ENCODE data around the gene NOP14. TPM values are rescaled to one million over a fixed set of nuclear protein-coding genes. Genes with fewer than 3 reads are reported as not detected.
"Not testable (repeated sequence)": the region's sequence is repeated elsewhere in the genome, so short reads cannot be mapped to it uniquely, and the experiment has no call there.

Gene NOP14
- total and polyA plus RNA-seq, 9 donors = 13.6 to 39.7 (median 28.3) TPM

- Histone ChIP-seq H3K27me3 (no peaks in the 10 kb centered on the region), H3K9me3 (no peaks in the 10 kb centered on the region), H3K36me3 (no peaks in the 10 kb centered on the region), H3K4me3 (no peak overlapping the region), H3K4me1 (ENCODE audit: insufficient read depth) (no peaks in the 10 kb centered on the region), H3K27ac (no peak overlapping the region)
- peak in 2 of 5 donors; percentile 11 to 36 for DNase-seq
- intact Hi-C loops (cut with DNase I) = no loop called here
- WGBS, 3 donors = 68 to 79% (median 69%) methylated on average over 7 of the region's 7 CpGs
- TF ChIP-seq, protein P1, sequence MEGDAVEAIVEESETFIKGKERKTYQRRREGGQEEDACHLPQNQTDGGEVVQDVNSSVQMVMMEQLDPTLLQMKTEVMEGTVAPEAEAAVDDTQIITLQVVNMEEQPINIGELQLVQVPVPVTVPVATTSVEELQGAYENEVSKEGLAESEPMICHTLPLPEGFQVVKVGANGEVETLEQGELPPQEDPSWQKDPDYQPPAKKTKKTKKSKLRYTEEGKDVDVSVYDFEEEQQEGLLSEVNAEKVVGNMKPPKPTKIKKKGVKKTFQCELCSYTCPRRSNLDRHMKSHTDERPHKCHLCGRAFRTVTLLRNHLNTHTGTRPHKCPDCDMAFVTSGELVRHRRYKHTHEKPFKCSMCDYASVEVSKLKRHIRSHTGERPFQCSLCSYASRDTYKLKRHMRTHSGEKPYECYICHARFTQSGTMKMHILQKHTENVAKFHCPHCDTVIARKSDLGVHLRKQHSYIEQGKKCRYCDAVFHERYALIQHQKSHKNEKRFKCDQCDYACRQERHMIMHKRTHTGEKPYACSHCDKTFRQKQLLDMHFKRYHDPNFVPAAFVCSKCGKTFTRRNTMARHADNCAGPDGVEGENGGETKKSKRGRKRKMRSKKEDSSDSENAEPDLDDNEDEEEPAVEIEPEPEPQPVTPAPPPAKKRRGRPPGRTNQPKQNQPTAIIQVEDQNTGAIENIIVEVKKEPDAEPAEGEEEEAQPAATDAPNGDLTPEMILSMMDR (IDR thresholded peaks at IDR 0.05) = no peak
- TF ChIP-seq POLR2A (IDR thresholded peaks at IDR 0.05) (no peak), EP300 (IDR thresholded peaks at IDR 0.05) (no peak)
Observed at GRCh38 chr4:2924765-2925301, 38.4 kb downstream of the NOP14 start.

GRCh38 chr4:2924286-2924685, 38.9 kb downstream of the NOP14 start:
- whole genome bisulfite sequencing, 3 donors = 84 to 90% (median 87%) methylated on average over 8 of the region's 8 CpGs
- H3K4me1 ChIP-seq (ENCODE audit: insufficient read depth) = no peaks in the 10 kb centered on the region
- TF ChIP-seq EP300 (IDR thresholded peaks at IDR 0.05) = no peak
- no peak for TF ChIP-seq POLR2A (IDR thresholded peaks at IDR 0.05)
- TF ChIP-seq, protein P1 (IDR thresholded peaks at IDR 0.05) = no peak
- no peak overlapping the region for H3K27ac ChIP-seq
- H3K9me3 ChIP-seq = no peaks in the 10 kb centered on the region
- H3K4me3 ChIP-seq = no peak overlapping the region
- intact Hi-C loops (cut with DNase I) = no loop called here
- no peaks in the 10 kb centered on the region for H3K36me3 ChIP-seq
- peak in 2 of 5 donors; percentile 7 to 24 for DNase-seq
- H3K27me3 ChIP-seq = no peaks in the 10 kb centered on the region

DNA sequence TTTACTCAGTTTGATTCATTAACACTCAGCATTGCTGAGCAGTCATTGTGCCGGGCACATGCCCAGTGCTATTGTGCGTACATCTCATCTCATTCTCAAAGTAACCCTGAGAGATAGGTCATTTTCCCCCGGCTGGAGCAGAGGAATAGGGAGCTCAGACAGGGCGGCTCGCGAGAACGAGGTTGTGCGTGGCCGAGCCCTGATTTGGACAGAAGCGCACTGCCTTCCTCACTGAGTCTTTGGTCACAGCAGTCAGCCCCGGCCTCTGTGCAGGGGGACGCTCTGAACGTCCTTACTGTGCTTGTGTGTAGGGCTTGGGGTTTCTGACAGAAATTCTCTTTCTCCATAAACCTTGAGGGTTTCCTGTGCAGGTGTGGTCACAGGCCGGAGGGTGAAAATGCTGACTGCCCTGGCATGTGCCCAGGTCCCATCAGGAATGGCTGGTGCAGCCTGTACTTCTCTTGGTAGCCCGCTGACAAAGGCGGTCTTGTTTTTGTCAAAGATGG, 39.5 kb downstream of the NOP14 start:
- no peak for TF ChIP-seq POLR2A (IDR thresholded peaks at IDR 0.05)
- no peak for TF ChIP-seq EP300 (IDR thresholded peaks at IDR 0.05)
- TF ChIP-seq, protein P1 (IDR thresholded peaks at IDR 0.05) = no peak
- Histone ChIP-seq H3K27ac (no peak overlapping the region), H3K36me3 (no peaks in the 10 kb centered on the region), H3K27me3 (no peaks in the 10 kb centered on the region), H3K9me3 (no peaks in the 10 kb centered on the region), H3K4me1 (ENCODE audit: insufficient read depth) (no peaks in the 10 kb centered on the region), H3K4me3 (no peak overlapping the region)
- DNase-seq = peak in 2 of 5 donors; percentile 9 to 25
- 90 to 92% (median 90%) methylated on average over 16 of the region's 16 CpGs for WGBS, 3 donors
- intact Hi-C loops (cut with DNase I) = no loop called here

DNA sequence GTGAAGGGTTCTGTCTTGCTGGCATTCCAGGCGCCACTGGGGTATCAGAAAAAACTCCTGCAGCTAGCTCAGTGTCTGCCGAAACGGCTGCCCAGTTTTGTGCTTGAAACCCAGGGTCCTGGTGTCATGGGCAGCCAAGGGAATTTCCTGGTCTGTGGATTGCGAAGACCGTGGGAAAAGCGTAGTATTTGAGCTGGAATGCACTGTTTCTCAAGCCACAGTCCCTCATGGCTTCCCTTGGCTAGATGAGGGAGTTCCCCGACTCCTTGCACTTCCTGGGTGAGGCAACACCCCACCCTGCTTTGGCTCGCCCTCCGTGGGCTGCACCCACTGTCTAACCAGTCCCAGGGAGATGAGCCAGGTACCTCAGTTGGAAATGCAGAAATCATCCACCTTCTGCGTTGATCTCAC, 40.1 kb downstream of the NOP14 start:
- H3K4me1 ChIP-seq (ENCODE audit: insufficient read depth) = no peaks in the 10 kb centered on the region
- H3K27me3 ChIP-seq = no peaks in the 10 kb centered on the region
- H3K36me3 ChIP-seq = no peaks in the 10 kb centered on the region
- no peaks in the 10 kb centered on the region for H3K9me3 ChIP-seq
- DNase-seq = peak in 1 of 5 donors; percentile 16
- H3K4me3 ChIP-seq = no peak overlapping the region
- WGBS, 3 donors = 84 to 87% (median 84%) methylated on average over 10 of the region's 10 CpGs
- intact Hi-C loops (cut with DNase I) = no loop called here
- H3K27ac ChIP-seq = no peak overlapping the region
- TF ChIP-seq, protein P1 (IDR thresholded peaks at IDR 0.05) = no peak
- no peak for TF ChIP-seq EP300 (IDR thresholded peaks at IDR 0.05)
- no peak for TF ChIP-seq POLR2A (IDR thresholded peaks at IDR 0.05)

- H3K27ac ChIP-seq; H3K36me3 ChIP-seq; H3K4me1 ChIP-seq (ENCODE audit: insufficient read depth); H3K9me3 ChIP-seq; H3K4me3 ChIP-seq; H3K27me3 ChIP-seq; intact Hi-C loops (cut with DNase I): not testable (repeated sequence)
- 59 to 69% (median 60%) methylated on average over 7 of the region's 7 CpGs for WGBS, 3 donors
- DNase-seq = peak in 1 of 5 donors; percentile 16
Observed at GRCh38 chr4:2922453-2923101, 40.6 kb downstream of the NOP14 start.

DNA sequence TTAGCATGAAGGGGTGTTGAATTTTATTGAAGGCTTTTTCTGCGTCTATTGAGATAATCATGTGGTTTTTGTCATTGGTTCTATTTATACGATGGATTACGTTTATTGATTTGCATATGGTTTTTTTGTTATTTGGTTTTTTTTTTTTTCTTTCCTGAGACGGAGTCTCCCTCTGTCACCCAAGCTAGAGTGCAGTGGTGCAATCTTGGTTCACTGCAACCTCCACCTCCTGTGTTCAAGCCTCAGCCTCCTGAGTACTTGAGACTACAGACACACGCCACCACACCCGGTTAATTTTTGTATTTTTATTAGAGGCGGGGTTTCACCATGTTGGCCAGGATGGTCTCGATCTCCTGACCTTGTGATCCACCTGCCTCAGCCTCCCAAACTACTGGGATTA, 44.5 kb downstream of the NOP14 start:
- H3K27me3 ChIP-seq; H3K4me3 ChIP-seq; H3K9me3 ChIP-seq; H3K4me1 ChIP-seq (ENCODE audit: insufficient read depth); H3K27ac ChIP-seq; H3K36me3 ChIP-seq: not testable (repeated sequence)
- intact Hi-C loops (cut with DNase I) = loop anchor here in 1 of 4 donors (10.0 kb wide), 1 partner anchor 54 kb away; no protein-coding TSS in a partner anchor
- DNase-seq = peak in 1 of 5 donors; percentile 4
- 95 to 96% (median 96%) methylated on average over 8 of the region's 8 CpGs for WGBS, 3 donors

- not testable (repeated sequence) for H3K4me1 ChIP-seq (ENCODE audit: insufficient read depth); H3K4me3 ChIP-seq; DNase-seq; H3K36me3 ChIP-seq; H3K27me3 ChIP-seq; H3K27ac ChIP-seq; H3K9me3 ChIP-seq
- 84 to 94% (median 92%) methylated on average over 2 of the region's 2 CpGs for WGBS, 3 donors
- intact Hi-C loops (cut with DNase I) = loop anchor here in 1 of 4 donors (10.0 kb wide), 1 partner anchor 53 kb away; no protein-coding TSS in a partner anchor
Observed at GRCh38 chr4:2918300-2918699, 44.9 kb downstream of the NOP14 start.
